Chondrocyte (in vitro differentiated cells): ENCODE results near the gene DNHD1. TPM values are rescaled to one million over a fixed set of nuclear protein-coding genes. Genes with fewer than 3 reads are reported as not detected.

ENCODE experiments used
- DNase-seq: peaks from one replicate; pipeline ENCODE4 v3.0.0; 2021; ENCODE audit warnings: mixed read lengths, low spot score
- H3K27ac Mint-ChIP-seq: one replicate; pipeline ENCODE4 v1.8.0; 2021; ENCODE audit warnings: mild to moderate bottlenecking, moderate library complexity, mixed read lengths; ENCODE audit not compliant: unreplicated experiment
- H3K27me3 Mint-ChIP-seq: 2 replicates; pipeline ENCODE4 v1.8.0; 2021; ENCODE audit warnings: low read depth, mixed read lengths
- H3K36me3 Mint-ChIP-seq: 2 replicates; pipeline ENCODE4 v1.8.0; 2021; ENCODE audit warnings: low read depth, mixed read lengths
- H3K4me1 Mint-ChIP-seq: 2 replicates; pipeline ENCODE4 v1.8.0; 2021; ENCODE audit warnings: low read depth, mild to moderate bottlenecking, mixed read lengths
- H3K4me3 Mint-ChIP-seq: one replicate; pipeline ENCODE4 v1.8.0; 2021; ENCODE audit warnings: mild to moderate bottlenecking, moderate library complexity, mixed read lengths; ENCODE audit not compliant: unreplicated experiment
- H3K9me3 Mint-ChIP-seq: 2 replicates; pipeline ENCODE4 v1.8.0; 2021; ENCODE audit warnings: low read depth, mixed read lengths
- CTCF ChIP-seq: fragments of 200-600 bp; sonication (generic); IDR thresholded peaks from 2 replicates; pipeline ENCODE4 v1.5.0; 2021; ENCODE audit warnings: antibody characterized with exemption, mild to moderate bottlenecking, moderate library complexity
- total RNA-seq: library from RNA; stranded (reverse); gene quantifications from 3 replicates; pipeline ENCODE4 v1.2.1, GENCODE V29; 2021

DNHD1 gene
- total RNA-seq, 1 donor from 2014 or later, result 3.8 TPM

- Mint-ChIP-seq H3K36me3 (peaks cover 10% of the 10 kb centered on the region), H3K4me1 (peaks cover 4% of the 10 kb centered on the region), H3K27ac (no peak overlapping the region), H3K9me3 (no peaks in the 10 kb centered on the region), H3K4me3 (no peak overlapping the region), H3K27me3 (no peaks in the 10 kb centered on the region)
- DNase-seq, result no peak
- no peak for TF ChIP-seq CTCF
Observed at GRCh38 chr11:6563667-6564066, 66.6 kb downstream of the DNHD1 start.

DNA sequence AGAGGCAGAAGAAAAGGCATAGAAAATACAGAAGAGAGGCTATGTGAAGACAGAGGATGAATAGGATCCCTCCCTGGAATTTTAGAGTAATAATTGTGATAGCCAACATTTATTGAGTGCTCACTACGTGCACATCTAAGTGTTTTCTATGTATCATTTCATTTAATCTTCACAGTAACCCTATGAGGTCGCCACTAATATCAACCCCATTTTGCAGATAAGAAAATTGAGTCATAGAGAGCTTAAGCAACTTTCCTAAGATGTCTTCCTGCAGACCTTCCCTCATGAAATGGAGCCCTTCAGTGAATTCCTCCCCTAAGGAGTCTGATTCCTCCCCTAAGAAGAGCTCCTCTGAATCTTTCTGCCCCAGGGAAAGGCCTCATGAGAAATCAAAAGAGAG is 68.2 kb downstream of the DNHD1 start:
- Mint-ChIP-seq H3K36me3 (peaks cover 11% of the 10 kb centered on the region), H3K4me3 (no peak overlapping the region), H3K4me1 (peaks cover 8% of the 10 kb centered on the region), H3K9me3 (no peaks in the 10 kb centered on the region), H3K27me3 (no peaks in the 10 kb centered on the region), H3K27ac (no peak overlapping the region)
- no peak for TF ChIP-seq CTCF
- no peak for DNase-seq

- Mint-ChIP-seq H3K36me3 (peaks cover 11% of the 10 kb centered on the region), H3K27me3 (no peaks in the 10 kb centered on the region)
- no peak for DNase-seq
Observed at GRCh38 chr11:6565988-6566703, 69.1 kb downstream of the DNHD1 start.

DNA sequence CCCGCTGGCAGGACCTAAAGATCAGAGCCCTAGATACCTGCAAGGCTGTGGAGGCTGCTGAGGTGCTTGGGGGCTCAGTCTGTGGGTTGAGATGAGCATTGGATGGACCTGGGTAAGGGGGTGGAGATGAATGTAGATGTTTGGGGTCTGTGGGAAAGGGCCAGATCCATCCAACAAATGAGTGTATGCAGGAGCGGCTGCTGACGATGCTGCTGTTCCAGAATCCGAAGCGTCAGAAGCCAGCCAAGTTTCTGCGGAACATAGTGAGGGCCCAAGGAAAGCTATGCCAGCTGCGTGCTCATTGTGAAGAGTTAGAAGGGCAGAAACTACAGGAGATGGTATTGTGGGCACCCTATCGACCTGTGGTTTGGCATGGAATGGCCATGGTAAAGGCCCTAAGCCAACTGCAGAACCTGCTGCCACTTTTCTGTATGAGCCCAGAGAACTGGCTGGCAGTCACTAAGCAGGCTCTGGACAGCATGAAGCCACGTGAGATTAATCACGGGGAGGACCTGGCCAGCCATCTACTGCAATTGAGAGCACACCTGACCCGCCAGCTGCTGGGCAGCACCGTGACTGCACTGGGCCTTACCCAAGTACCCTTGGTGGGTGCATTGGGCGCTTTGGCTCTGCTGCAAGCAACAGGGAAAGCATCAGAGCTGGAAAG is 69.8 kb downstream of the DNHD1 start:
- no peak for DNase-seq
- H3K4me3 Mint-ChIP-seq, result no peak overlapping the region
- peaks cover 8% of the 10 kb centered on the region for H3K36me3 Mint-ChIP-seq
- H3K27me3 Mint-ChIP-seq, result no peaks in the 10 kb centered on the region
- no peak overlapping the region for H3K27ac Mint-ChIP-seq
- peaks cover 13% of the 10 kb centered on the region for H3K4me1 Mint-ChIP-seq
- no peak for TF ChIP-seq CTCF
- H3K9me3 Mint-ChIP-seq, result no peaks in the 10 kb centered on the region

More at GRCh38 chr11:6565988-6566703, 69.1 kb downstream of the DNHD1 start:
- Mint-ChIP-seq H3K27ac (no peak overlapping the region), H3K9me3 (no peaks in the 10 kb centered on the region), H3K4me1 (peaks cover 8% of the 10 kb centered on the region), H3K4me3 (no peak overlapping the region)
- no peak for TF ChIP-seq CTCF

GRCh38 chr11:6567371-6567745 is 70.3 kb downstream of the DNHD1 start:
- no peaks in the 10 kb centered on the region for H3K27me3 Mint-ChIP-seq
- peaks cover 18% of the 10 kb centered on the region for H3K4me1 Mint-ChIP-seq
- H3K27ac Mint-ChIP-seq, result no peak overlapping the region
- DNase-seq, result no peak
- no peak for TF ChIP-seq CTCF
- peaks cover 6% of the 10 kb centered on the region for H3K36me3 Mint-ChIP-seq
- H3K9me3 Mint-ChIP-seq, result no peaks in the 10 kb centered on the region
- H3K4me3 Mint-ChIP-seq, result no peak overlapping the region
